Measurements from ENCODE around the gene NUDT9.
"Not testable (repeated sequence)": the region's sequence is repeated elsewhere in the genome, so short reads cannot be mapped to it uniquely, and the experiment has no call there.

NUDT9 gene

GRCh38 chr4:87465739-87466366 lies 43.5 kb downstream of the NUDT9 start:
- DNase-seq, result no peak

GRCh38 chr4:87469390-87469789 lies 47.0 kb downstream of the NUDT9 start:
- DNase-seq, result no peak

- no peak for DNase-seq
Measured at GRCh38 chr4:87476934-87477333, 54.6 kb downstream of the NUDT9 start.

- no peak for DNase-seq
Measured at GRCh38 chr4:87478732-87479250, 56.4 kb downstream of the NUDT9 start.

- no peak for DNase-seq
Measured at GRCh38 chr4:87481377-87481776, 59.0 kb downstream of the NUDT9 start.

- not testable (repeated sequence) for DNase-seq
Measured at GRCh38 chr4:87483247-87483646, 60.9 kb downstream of the NUDT9 start.

GRCh38 chr4:87488666-87489065 lies 66.3 kb downstream of the NUDT9 start:
- not testable (repeated sequence) for DNase-seq

GRCh38 chr4:87489678-87490077 lies 67.3 kb downstream of the NUDT9 start:
- no peak for DNase-seq

GRCh38 chr4:87490664-87491369 lies 68.4 kb downstream of the NUDT9 start:
- no peak for DNase-seq

- DNase-seq, result no peak
Measured at GRCh38 chr4:87491436-87491835, 69.1 kb downstream of the NUDT9 start.

- not testable (repeated sequence) for DNase-seq
Measured at GRCh38 chr4:87491851-87492250, 69.5 kb downstream of the NUDT9 start.

GRCh38 chr4:87493115-87493514 lies 70.7 kb downstream of the NUDT9 start:
- DNase-seq, result no peak

GRCh38 chr4:87497159-87497558 lies 74.8 kb downstream of the NUDT9 start:
- no peak for DNase-seq

GRCh38 chr4:87497578-87497977 lies 75.2 kb downstream of the NUDT9 start:
- DNase-seq, result no peak

GRCh38 chr4:87498446-87498900 lies 76.1 kb downstream of the NUDT9 start:
- DNase-seq, result no peak

GRCh38 chr4:87499403-87500091 lies 77.2 kb downstream of the NUDT9 start:
- no peak for DNase-seq

GRCh38 chr4:87500092-87500462 lies 77.7 kb downstream of the NUDT9 start:
- DNase-seq, result no peak

GRCh38 chr4:87502580-87503238 lies 80.3 kb downstream of the NUDT9 start:
- DNase-seq, result no peak

GRCh38 chr4:87505862-87506261 lies 83.5 kb downstream of the NUDT9 start:
- no peak for DNase-seq

GRCh38 chr4:87506974-87507701 lies 84.8 kb downstream of the NUDT9 start:
- DNase-seq, result no peak

Measured in effector CD8-positive, alpha-beta T cell (primary cell).